Panc1 (cell line): ENCODE measurements around the gene TMEM238L. TPM values are rescaled to one million over a fixed set of nuclear protein-coding genes. Genes with fewer than 3 reads are reported as not detected.

ENCODE experiments used
- ATAC-seq: fragments of 200-7000 bp; cut with Tn5 transposase; 2 replicates; pipeline ENCODE4 v1.9.1; 2020; ENCODE audit warnings: mild to moderate bottlenecking, moderate library complexity
- BruUV-seq: library from RNA; stranded (reverse); fragments of 400-500 nt; replicated peaks from 2 replicates; lab custom pipeline; 2021; lab: Mats Ljungman, UMichigan
- CTCF ChIA-PET: fragments of 300-600 bp; sonication (Branson Sonifier 250); formaldehyde crosslinking; loops from one replicate; lab custom pipeline; 2022; ENCODE audit warnings: antibody characterized with exemption; lab: Charles Lee
- POLR2A ChIA-PET: fragments of 300-600 bp; sonication (Branson Sonifier 250); formaldehyde crosslinking; loops from one replicate; lab custom pipeline; 2022; ENCODE audit warnings: antibody characterized with exemption; lab: Charles Lee
- DNase-seq: peaks from one replicate; pipeline ENCODE4 v3.0.0-alpha.2; 2010; ENCODE audit warnings: low read depth, low spot score
- H3K27ac ChIP-seq: 2 replicates; pipeline ENCODE4 v1.5.1; 2011; ENCODE audit warnings: mild to moderate bottlenecking, low read length, inconsistent platforms
- H3K27me3 ChIP-seq: fragments of 200-500 bp; sonication (Bioruptor generic); 2 replicates; pipeline ENCODE4 v1.6.0; 2014; ENCODE audit warnings: low read length, inconsistent platforms; ENCODE audit not compliant: control insufficient read depth, insufficient read depth
- H3K36me3 ChIP-seq: fragments of 200-500 bp; sonication (Bioruptor generic); 2 replicates; pipeline ENCODE4 v1.5.1; 2014; ENCODE audit warnings: inconsistent platforms, mild to moderate bottlenecking, low read length, moderate library complexity; ENCODE audit not compliant: control insufficient read depth, insufficient read depth
- H3K4me1 ChIP-seq: 2 replicates; pipeline ENCODE4 v1.5.1; 2011; ENCODE audit warnings: inconsistent platforms, mild to moderate bottlenecking, low read length, moderate library complexity; ENCODE audit not compliant: control insufficient read depth, insufficient read depth
- H3K4me3 ChIP-seq, 2 experiments: 2 replicates each; pipeline ENCODE4 v1.5.1; 2011 to 2012; ENCODE audit warnings: low read depth in 2 of 2, low read length in 2 of 2, mild to moderate bottlenecking in 2 of 2, inconsistent platforms in 1 of 2, moderate library complexity in 1 of 2
- H3K9me3 ChIP-seq: fragments of 200-500 bp; sonication (Bioruptor generic); 2 replicates; pipeline ENCODE4 v1.5.1; 2014; ENCODE audit warnings: low read depth, mild to moderate bottlenecking, inconsistent platforms, low read length, moderate library complexity; ENCODE audit not compliant: control insufficient read depth, insufficient read depth
- CTCF ChIP-seq: fragments of 450-650 bp; IDR thresholded peaks from 2 replicates; pipeline ENCODE4 v1.5.1; 2017; ENCODE audit warnings: mild to moderate bottlenecking
- POLR2AphosphoS5 ChIP-seq: IDR thresholded peaks from 2 replicates; pipeline ENCODE4 v1.6.1; 2012; ENCODE audit warnings: mild to moderate bottlenecking, low read depth, low read length, moderate library complexity
- REST ChIP-seq, 2 experiments: IDR thresholded peaks; 2 replicates each; pipeline ENCODE4 v1.6.1; 2011 to 2012; ENCODE audit warnings: low read depth in 2 of 2, control low read depth in 1 of 2, low read length in 1 of 2, mild to moderate bottlenecking in 1 of 2, moderate library complexity in 1 of 2; ENCODE audit not compliant: insufficient read depth in 1 of 2
- SIN3A ChIP-seq: IDR thresholded peaks from 2 replicates; pipeline ENCODE4 v1.6.1; 2012; ENCODE audit warnings: low read depth, mild to moderate bottlenecking, low read length, moderate library complexity, borderline replicate concordance; ENCODE audit not compliant: insufficient read depth
- TCF7L2 ChIP-seq: IDR thresholded peaks from 2 replicates; pipeline ENCODE4 v1.6.1; 2011; ENCODE audit warnings: mild to moderate bottlenecking, low read depth, low read length, inconsistent platforms
- in situ Hi-C: cut with HindIII; loops from 2 replicates; pipeline ENCODE4 v1.10.0; 2016; ENCODE audit warnings: low sequenced_read_pairs, low pct_unique_long_range_greater_than_20kb
- intact Hi-C: fragments of 100-400 bp; cut with micrococcal nuclease; formaldehyde crosslinking; loops from one replicate; pipeline ENCODE4 v1.10.0; 2022; ENCODE audit not compliant: unreplicated experiment
- total RNA-seq: library from RNA; stranded (reverse); gene quantifications from one replicate; pipeline ENCODE4 v1.2.1, GENCODE V29; 2021; ENCODE audit not compliant: unreplicated experiment

TMEM238L gene
- total RNA-seq, 1 experiment from 2014 or later = not detected

GRCh38 chr17:10844621-10845387 is 40.9 kb upstream of the TMEM238L start:
- no peaks in the 10 kb centered on the region for H3K4me1 ChIP-seq
- no peak overlapping the region for H3K27ac ChIP-seq
- intact Hi-C loops = loop anchor here (1.0 to 2.0 kb wide), 2 partner anchors 91 to 108 kb away; no protein-coding TSS in a partner anchor
- peak overlapping the region; percentile 38 to 57 for H3K4me3 ChIP-seq
- H3K27me3 ChIP-seq = no peaks in the 10 kb centered on the region
- peak; percentile 43 for DNase-seq
- no TSS peak for BruUV-seq
- H3K36me3 ChIP-seq = no peaks in the 10 kb centered on the region
- POLR2A ChIA-PET = no interaction called here
- peak; percentile 94 for TF ChIP-seq CTCF
- no peak for TF ChIP-seq REST (IDR thresholded peaks at IDR 0.05; ENCODE audit: insufficient read depth in 1 of 2, low read depth in 2 of 2, low read length in 1 of 2)
- no peaks in the 10 kb centered on the region for H3K9me3 ChIP-seq
- ATAC-seq = peak; percentile 96
- in situ Hi-C loops = no loop called here
- CTCF ChIA-PET = interaction anchor here (0.8 to 3.0 kb wide), 3 partner anchors 90 to 198 kb away, joined by 4 to 13 read pairs (median 5); no protein-coding TSS in a partner anchor

GRCh38 chr17:10843811-10844210 is 39.9 kb upstream of the TMEM238L start:
- H3K4me3 ChIP-seq = no peak overlapping the region
- BruUV-seq = no TSS peak
- no peaks in the 10 kb centered on the region for H3K36me3 ChIP-seq
- ATAC-seq (no peak), DNase-seq (no peak)
- ChIA-PET CTCF (interaction anchor here (3.0 kb wide), 1 partner anchor 107 kb away, joined by 13 read pairs; no protein-coding TSS in a partner anchor), POLR2A (no interaction called here)
- intact Hi-C loops = loop anchor here (1.0 to 2.0 kb wide), 2 partner anchors 90 to 107 kb away; no protein-coding TSS in a partner anchor
- TF ChIP-seq CTCF = no peak
- no peak for TF ChIP-seq SIN3A
- TF ChIP-seq REST (IDR thresholded peaks at IDR 0.05; ENCODE audit: insufficient read depth in 1 of 2, low read depth in 2 of 2, low read length in 1 of 2) = no peak
- TF ChIP-seq TCF7L2 = no peak
- TF ChIP-seq POLR2AphosphoS5 = no peak
- H3K9me3 ChIP-seq = no peaks in the 10 kb centered on the region
- H3K27ac ChIP-seq = no peak overlapping the region
- no peaks in the 10 kb centered on the region for H3K4me1 ChIP-seq
- in situ Hi-C loops = no loop called here
- no peaks in the 10 kb centered on the region for H3K27me3 ChIP-seq
